ENCODE results near the gene CTNNA2. TPM values are rescaled to one million over a fixed set of nuclear protein-coding genes. Genes with fewer than 3 reads are reported as not detected.

Gene CTNNA2
- polyA plus RNA-seq, 1 of the 3 experiments (the other 2 are of a cell fraction), result 0.30 TPM

DNA sequence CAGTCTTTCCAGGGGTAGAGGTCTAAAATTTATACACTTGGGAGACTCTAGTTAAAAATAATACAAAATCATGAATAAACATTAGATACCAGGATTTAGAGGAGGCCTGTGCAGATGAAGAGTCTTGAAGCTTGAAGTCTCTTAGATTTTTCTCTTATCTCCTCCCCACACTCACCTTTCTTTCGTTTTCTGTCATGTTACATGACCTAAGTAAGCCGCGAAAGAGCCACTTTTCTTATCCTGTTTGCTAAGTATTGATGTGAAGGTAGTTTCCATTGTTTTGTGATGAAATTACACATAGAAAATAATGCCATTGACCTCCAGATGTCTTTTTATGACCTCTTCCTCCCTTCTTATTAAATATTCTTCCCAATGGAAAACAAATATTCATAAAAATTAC is 423.9 kb downstream of the CTNNA2 start:
- Histone ChIP-seq H4K20me1 (ENCODE audit: insufficient read depth) (no peaks in the 10 kb centered on the region), H3K27ac (ENCODE audit: low read depth in 2 of 2, low read length in 1 of 2) (no peak overlapping the region), H3K4me2 (no peak overlapping the region), H3F3A (replicated peaks; ENCODE audit: insufficient read depth) (no peaks in the 10 kb centered on the region), H3K9ac (no peak overlapping the region), H3K79me2 (ENCODE audit: insufficient read depth) (no peaks in the 10 kb centered on the region), H3K9me3 (no peaks in the 10 kb centered on the region), H3K4me3 (ENCODE audit: low read depth in 2 of 2, low read length in 1 of 2) (no peak overlapping the region), H2AFZ (ENCODE audit: low read depth) (no peak overlapping the region), H3K9me2 (no peaks in the 10 kb centered on the region), H3K4me1 (ENCODE audit: control insufficient read depth in 1 of 2, insufficient read depth in 2 of 2, low read depth in 1 of 2, low read length in 1 of 2) (peaks cover 0 to 2% of the 10 kb centered on the region in 2 experiments; a peak in 2 of 4 replicates), H3K36me3 (replicated peaks in 1 of 2; ENCODE audit: control insufficient read depth in 1 of 2, insufficient read depth in 2 of 2, low read length in 1 of 2) (no peaks in the 10 kb centered on the region), H3K27me3 (ENCODE audit: insufficient read depth) (no peaks in the 10 kb centered on the region)
- TF ChIP-seq, protein P1, sequence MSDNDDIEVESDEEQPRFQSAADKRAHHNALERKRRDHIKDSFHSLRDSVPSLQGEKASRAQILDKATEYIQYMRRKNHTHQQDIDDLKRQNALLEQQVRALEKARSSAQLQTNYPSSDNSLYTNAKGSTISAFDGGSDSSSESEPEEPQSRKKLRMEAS (IDR thresholded peaks at IDR 0.05; ENCODE audit: low read depth), result no peak
- no peak for TF ChIP-seq ELF1 (IDR thresholded peaks at IDR 0.05)
- TF ChIP-seq, protein P2, sequence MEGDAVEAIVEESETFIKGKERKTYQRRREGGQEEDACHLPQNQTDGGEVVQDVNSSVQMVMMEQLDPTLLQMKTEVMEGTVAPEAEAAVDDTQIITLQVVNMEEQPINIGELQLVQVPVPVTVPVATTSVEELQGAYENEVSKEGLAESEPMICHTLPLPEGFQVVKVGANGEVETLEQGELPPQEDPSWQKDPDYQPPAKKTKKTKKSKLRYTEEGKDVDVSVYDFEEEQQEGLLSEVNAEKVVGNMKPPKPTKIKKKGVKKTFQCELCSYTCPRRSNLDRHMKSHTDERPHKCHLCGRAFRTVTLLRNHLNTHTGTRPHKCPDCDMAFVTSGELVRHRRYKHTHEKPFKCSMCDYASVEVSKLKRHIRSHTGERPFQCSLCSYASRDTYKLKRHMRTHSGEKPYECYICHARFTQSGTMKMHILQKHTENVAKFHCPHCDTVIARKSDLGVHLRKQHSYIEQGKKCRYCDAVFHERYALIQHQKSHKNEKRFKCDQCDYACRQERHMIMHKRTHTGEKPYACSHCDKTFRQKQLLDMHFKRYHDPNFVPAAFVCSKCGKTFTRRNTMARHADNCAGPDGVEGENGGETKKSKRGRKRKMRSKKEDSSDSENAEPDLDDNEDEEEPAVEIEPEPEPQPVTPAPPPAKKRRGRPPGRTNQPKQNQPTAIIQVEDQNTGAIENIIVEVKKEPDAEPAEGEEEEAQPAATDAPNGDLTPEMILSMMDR (IDR thresholded peaks at IDR 0.05), result no peak
- no peak for TF ChIP-seq JUND (IDR thresholded peaks at IDR 0.05)
- no peak for TF ChIP-seq RFX5 (IDR thresholded peaks at IDR 0.05; ENCODE audit: low read length)
- no peak for TF ChIP-seq SMC3 (IDR thresholded peaks at IDR 0.05; ENCODE audit: low read depth, low read length)
- TF ChIP-seq, protein P3, sequence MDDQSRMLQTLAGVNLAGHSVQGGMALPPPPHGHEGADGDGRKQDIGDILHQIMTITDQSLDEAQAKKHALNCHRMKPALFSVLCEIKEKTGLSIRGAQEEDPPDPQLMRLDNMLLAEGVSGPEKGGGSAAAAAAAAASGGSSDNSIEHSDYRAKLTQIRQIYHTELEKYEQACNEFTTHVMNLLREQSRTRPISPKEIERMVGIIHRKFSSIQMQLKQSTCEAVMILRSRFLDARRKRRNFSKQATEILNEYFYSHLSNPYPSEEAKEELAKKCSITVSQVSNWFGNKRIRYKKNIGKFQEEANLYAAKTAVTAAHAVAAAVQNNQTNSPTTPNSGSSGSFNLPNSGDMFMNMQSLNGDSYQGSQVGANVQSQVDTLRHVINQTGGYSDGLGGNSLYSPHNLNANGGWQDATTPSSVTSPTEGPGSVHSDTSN (IDR thresholded peaks at IDR 0.05), result no peak
- no peak for TF ChIP-seq USF2 (IDR thresholded peaks at IDR 0.05; ENCODE audit: borderline replicate concordance, low read depth, low read length)
- no peak for TF ChIP-seq NRF1 (IDR thresholded peaks at IDR 0.05; ENCODE audit: low read depth, low read length)
- no peak for TF ChIP-seq FOSL2 (IDR thresholded peaks at IDR 0.05; ENCODE audit: borderline replicate concordance, low read depth)
- TF ChIP-seq YY1 (IDR thresholded peaks at IDR 0.05; ENCODE audit: low read depth), result no peak
- TF ChIP-seq SIN3A (IDR thresholded peaks at IDR 0.05; ENCODE audit: borderline replicate concordance, low read depth, low read length), result no peak
- no peak for TF ChIP-seq POLR2AphosphoS5 (IDR thresholded peaks at IDR 0.05; ENCODE audit: low read depth, low read length)
- no peak for TF ChIP-seq MEF2A (IDR thresholded peaks at IDR 0.05; ENCODE audit: borderline replicate concordance, low read depth)
- TF ChIP-seq FOXM1 (IDR thresholded peaks at IDR 0.05; ENCODE audit: low read depth), result no peak
- TF ChIP-seq IRF3 (IDR thresholded peaks at IDR 0.05; ENCODE audit: low read depth, low read length), result no peak
- TF ChIP-seq, protein P4, sequence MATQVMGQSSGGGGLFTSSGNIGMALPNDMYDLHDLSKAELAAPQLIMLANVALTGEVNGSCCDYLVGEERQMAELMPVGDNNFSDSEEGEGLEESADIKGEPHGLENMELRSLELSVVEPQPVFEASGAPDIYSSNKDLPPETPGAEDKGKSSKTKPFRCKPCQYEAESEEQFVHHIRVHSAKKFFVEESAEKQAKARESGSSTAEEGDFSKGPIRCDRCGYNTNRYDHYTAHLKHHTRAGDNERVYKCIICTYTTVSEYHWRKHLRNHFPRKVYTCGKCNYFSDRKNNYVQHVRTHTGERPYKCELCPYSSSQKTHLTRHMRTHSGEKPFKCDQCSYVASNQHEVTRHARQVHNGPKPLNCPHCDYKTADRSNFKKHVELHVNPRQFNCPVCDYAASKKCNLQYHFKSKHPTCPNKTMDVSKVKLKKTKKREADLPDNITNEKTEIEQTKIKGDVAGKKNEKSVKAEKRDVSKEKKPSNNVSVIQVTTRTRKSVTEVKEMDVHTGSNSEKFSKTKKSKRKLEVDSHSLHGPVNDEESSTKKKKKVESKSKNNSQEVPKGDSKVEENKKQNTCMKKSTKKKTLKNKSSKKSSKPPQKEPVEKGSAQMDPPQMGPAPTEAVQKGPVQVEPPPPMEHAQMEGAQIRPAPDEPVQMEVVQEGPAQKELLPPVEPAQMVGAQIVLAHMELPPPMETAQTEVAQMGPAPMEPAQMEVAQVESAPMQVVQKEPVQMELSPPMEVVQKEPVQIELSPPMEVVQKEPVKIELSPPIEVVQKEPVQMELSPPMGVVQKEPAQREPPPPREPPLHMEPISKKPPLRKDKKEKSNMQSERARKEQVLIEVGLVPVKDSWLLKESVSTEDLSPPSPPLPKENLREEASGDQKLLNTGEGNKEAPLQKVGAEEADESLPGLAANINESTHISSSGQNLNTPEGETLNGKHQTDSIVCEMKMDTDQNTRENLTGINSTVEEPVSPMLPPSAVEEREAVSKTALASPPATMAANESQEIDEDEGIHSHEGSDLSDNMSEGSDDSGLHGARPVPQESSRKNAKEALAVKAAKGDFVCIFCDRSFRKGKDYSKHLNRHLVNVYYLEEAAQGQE (IDR thresholded peaks at IDR 0.05; ENCODE audit: low read depth, low read length), result no peak
- TF ChIP-seq GABPA (IDR thresholded peaks at IDR 0.05; ENCODE audit: low read depth), result no peak
- 69% methylated on average over 3 of the region's 3 CpGs for WGBS (ENCODE audit: low lambda C conversion rate)
- POLR2A ChIA-PET, result no interaction called here
- no peak for DNase-seq
- CTCF ChIA-PET, result interaction anchor here (0.6 to 1.2 kb wide), 7 partner anchors 20 to 305 kb away, joined by 3 to 5 read pairs (median 3); no protein-coding TSS in a partner anchor

All from SK-N-SH (cell line).